Endothelial cell of hepatic sinusoid (primary cell): ENCODE data around the gene GUK1.

Source experiments
- in situ Hi-C: cut with HindIII; loops from 2 replicates; pipeline ENCODE4 v1.10.0; 2017; ENCODE audit warnings: low sequenced_read_pairs

The GUK1 gene

DNA sequence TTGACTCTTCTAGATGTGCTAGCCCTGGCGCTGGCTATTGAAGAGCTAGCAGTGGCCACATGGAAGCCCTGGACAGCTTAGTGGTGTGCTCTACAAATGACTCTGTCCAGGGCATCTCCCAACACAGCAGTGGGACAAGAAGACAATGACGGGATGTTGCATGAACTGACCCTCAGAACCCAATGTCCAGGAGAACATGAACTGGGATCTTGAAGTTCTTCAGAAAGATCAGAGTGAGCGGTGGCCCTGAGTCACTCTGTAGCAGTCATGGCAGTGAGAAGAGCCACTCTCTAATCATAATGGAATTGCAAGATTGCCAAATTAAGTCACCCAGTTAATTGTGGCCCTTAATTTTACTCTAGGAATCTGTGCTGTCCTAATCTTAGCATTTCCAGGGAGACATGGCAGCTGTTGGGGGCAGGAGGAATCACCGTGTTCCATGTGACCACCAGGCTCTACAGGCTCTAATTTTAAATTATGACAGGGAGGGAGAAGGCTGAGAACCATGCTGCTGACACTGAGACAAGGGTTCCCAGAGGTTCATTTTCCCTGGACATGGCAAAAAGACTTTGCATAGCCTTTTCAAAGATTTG is 57.6 kb downstream of the GUK1 start:
- in situ Hi-C loops: no loop called here
